ENCODE data around the gene CELSR1. TPM values are rescaled to one million over a fixed set of nuclear protein-coding genes. Genes with fewer than 3 reads are reported as not detected.

The CELSR1 gene
- total and polyA plus RNA-seq, 2 donors (not counting 1 experiment from before 2014, with no cell fraction given) = 0.07 to 1.8 TPM

GRCh38 chr22:46564084-46564714 is 26.8 kb upstream of the CELSR1 start:
- DNase-seq (ENCODE audit: low read depth in 2 of 2) = no peak
- Histone ChIP-seq H3K4me2 (ENCODE audit: extremely low read depth, insufficient read depth, low read length) (no peak overlapping the region), H3K79me2 (ENCODE audit: control insufficient read depth, insufficient read depth, low read length) (no peaks in the 10 kb centered on the region), H3K27me3 (ENCODE audit: control insufficient read depth, insufficient read depth, low read length) (no peaks in the 10 kb centered on the region), H2AFZ (ENCODE audit: low read length) (no peak overlapping the region), H3K27ac (ENCODE audit: insufficient read depth, low read length) (no peak overlapping the region), H3K36me3 (ENCODE audit: control insufficient read depth, insufficient read depth, low read length) (no peaks in the 10 kb centered on the region), H3K4me3 (replicated peaks in 1 of 4; ENCODE audit: control extremely low read depth in 1 of 4, insufficient read depth in 1 of 4, low read depth in 3 of 4, low read length in 4 of 4) (no peak overlapping the region), H3K9me3 (ENCODE audit: control insufficient read depth, insufficient read depth, low read depth, low read length) (no peaks in the 10 kb centered on the region), H3K4me1 (ENCODE audit: control insufficient read depth, extremely low read depth, insufficient read depth, low read length) (no peaks in the 10 kb centered on the region), H3K9ac (ENCODE audit: insufficient read depth, low read length) (no peak overlapping the region), H4K20me1 (ENCODE audit: control insufficient read depth, extremely low read depth, insufficient read depth, low read length) (no peaks in the 10 kb centered on the region)
- no peak for TF ChIP-seq CTCF (conservative IDR thresholded peaks at IDR 0.05 in 1 of 2, IDR thresholded peaks at IDR 0.05 in 1 of 2; ENCODE audit: low read depth in 1 of 2, low read length in 2 of 2)
- no peak for TF ChIP-seq EZH2 (IDR thresholded peaks at IDR 0.05; ENCODE audit: low read length, missing control alignments)

GRCh38 chr22:46563381-46564083 is 26.1 kb upstream of the CELSR1 start:
- peak; percentile 56 to 78 for TF ChIP-seq CTCF (conservative IDR thresholded peaks at IDR 0.05 in 1 of 2, IDR thresholded peaks at IDR 0.05 in 1 of 2; ENCODE audit: low read depth in 1 of 2, low read length in 2 of 2)
- no peak for TF ChIP-seq EZH2 (IDR thresholded peaks at IDR 0.05; ENCODE audit: low read length, missing control alignments)
- no peak overlapping the region for H3K9ac ChIP-seq (ENCODE audit: insufficient read depth, low read length)
- H3K4me2 ChIP-seq (ENCODE audit: extremely low read depth, insufficient read depth, low read length) = no peak overlapping the region
- H3K27ac ChIP-seq (ENCODE audit: insufficient read depth, low read length) = no peak overlapping the region
- DNase-seq (ENCODE audit: low read depth in 2 of 2) = peak; percentile 30 to 51
- H3K36me3 ChIP-seq (ENCODE audit: control insufficient read depth, insufficient read depth, low read length) = no peaks in the 10 kb centered on the region
- no peaks in the 10 kb centered on the region for H3K4me1 ChIP-seq (ENCODE audit: control insufficient read depth, extremely low read depth, insufficient read depth, low read length)
- no peaks in the 10 kb centered on the region for H4K20me1 ChIP-seq (ENCODE audit: control insufficient read depth, extremely low read depth, insufficient read depth, low read length)
- H3K4me3 ChIP-seq (replicated peaks in 1 of 4; ENCODE audit: control extremely low read depth in 1 of 4, insufficient read depth in 1 of 4, low read depth in 3 of 4, low read length in 4 of 4) = no peak overlapping the region
- no peaks in the 10 kb centered on the region for H3K9me3 ChIP-seq (ENCODE audit: control insufficient read depth, insufficient read depth, low read depth, low read length)
- no peaks in the 10 kb centered on the region for H3K27me3 ChIP-seq (ENCODE audit: control insufficient read depth, insufficient read depth, low read length)
- no peak overlapping the region for H2AFZ ChIP-seq (ENCODE audit: low read length)
- H3K79me2 ChIP-seq (ENCODE audit: control insufficient read depth, insufficient read depth, low read length) = no peaks in the 10 kb centered on the region

- H3K4me1 ChIP-seq (ENCODE audit: control insufficient read depth, extremely low read depth, insufficient read depth, low read length) = no peaks in the 10 kb centered on the region
- H3K27me3 ChIP-seq (ENCODE audit: control insufficient read depth, insufficient read depth, low read length) = peaks cover 5% of the 10 kb centered on the region
- no peaks in the 10 kb centered on the region for H3K79me2 ChIP-seq (ENCODE audit: control insufficient read depth, insufficient read depth, low read length)
- no peaks in the 10 kb centered on the region for H3K36me3 ChIP-seq (ENCODE audit: control insufficient read depth, insufficient read depth, low read length)
- H2AFZ ChIP-seq (ENCODE audit: low read length) = no peak overlapping the region
- H3K9me3 ChIP-seq (ENCODE audit: control insufficient read depth, insufficient read depth, low read depth, low read length) = no peaks in the 10 kb centered on the region
- H3K27ac ChIP-seq (ENCODE audit: insufficient read depth, low read length) = no peak overlapping the region
- no peak overlapping the region for H3K4me2 ChIP-seq (ENCODE audit: extremely low read depth, insufficient read depth, low read length)
- peak in 1 of 2 donors; percentile 14 for DNase-seq (ENCODE audit: low read depth in 2 of 2)
- H3K4me3 ChIP-seq (replicated peaks in 1 of 4; ENCODE audit: control extremely low read depth in 1 of 4, insufficient read depth in 1 of 4, low read depth in 3 of 4, low read length in 4 of 4) = no peak overlapping the region
- H4K20me1 ChIP-seq (ENCODE audit: control insufficient read depth, extremely low read depth, insufficient read depth, low read length) = no peaks in the 10 kb centered on the region
- TF ChIP-seq EZH2 (IDR thresholded peaks at IDR 0.05; ENCODE audit: low read length, missing control alignments) (no peak), CTCF (conservative IDR thresholded peaks at IDR 0.05 in 1 of 2, IDR thresholded peaks at IDR 0.05 in 1 of 2; ENCODE audit: low read depth in 1 of 2, low read length in 2 of 2) (no peak)
- no peak overlapping the region for H3K9ac ChIP-seq (ENCODE audit: insufficient read depth, low read length)
Measured at GRCh38 chr22:46561435-46561905, 24.1 kb upstream of the CELSR1 start.
